Esophagus muscularis mucosa (tissue), 2 donors: Measurements from ENCODE around the gene KLC4.

Source experiments
- POLR2A ChIP-seq: fragments of 450-650 bp; IDR thresholded peaks from one replicate; pipeline ENCODE4 v1.6.1; 2017; ENCODE audit warnings: antibody characterized with exemption, moderate library complexity, mild to moderate bottlenecking, low read depth
- POLR2AphosphoS5 ChIP-seq, 2 donors: sonication (generic); formaldehyde crosslinking; IDR thresholded peaks; one replicate each; pipeline ENCODE4 v1.6.1; 2017; ENCODE audit warnings: antibody characterized with exemption in 2 of 2

GRCh38 chr6:43024436-43024835 is 35.0 kb upstream of the KLC4 start:
- TF ChIP-seq POLR2AphosphoS5 (IDR thresholded peaks at IDR 0.05) (no peak), POLR2A (no peak)
